Breast epithelium (tissue), 3 donors: Measurements from ENCODE around the gene AHI1.

Experiments used
- CTCF ChIP-seq, 3 donors: fragments of 450-650 bp; IDR thresholded peaks; one replicate each; pipeline ENCODE4 v1.5.1; 2016 to 2017; ENCODE audit warnings: antibody characterized with exemption in 3 of 3, mild to moderate bottlenecking in 3 of 3, moderate library complexity in 3 of 3
- POLR2A ChIP-seq: fragments of 450-650 bp; IDR thresholded peaks from one replicate; pipeline ENCODE4 v1.6.1; 2016; ENCODE audit warnings: antibody characterized with exemption, mild to moderate bottlenecking, moderate library complexity
- POLR2AphosphoS5 ChIP-seq, 3 donors: sonication (generic); formaldehyde crosslinking; IDR thresholded peaks; one replicate each; pipeline ENCODE4 v1.6.1; 2017; ENCODE audit warnings: antibody characterized with exemption in 3 of 3

GRCh38 chr6:135244805-135245204, 252.7 kb downstream of the AHI1 start:
- no peak for TF ChIP-seq CTCF (IDR thresholded peaks at IDR 0.05)
- no peak for TF ChIP-seq POLR2A
- TF ChIP-seq POLR2AphosphoS5 (IDR thresholded peaks at IDR 0.05), result no peak
